ENCODE data around the gene CYP26B1.

- TF ChIP-seq CTCF (IDR thresholded peaks at IDR 0.05) (no peak), POLR2A (IDR thresholded peaks at IDR 0.05) (no peak), POLR2AphosphoS5 (IDR thresholded peaks at IDR 0.05) (no peak)
Measured at GRCh38 chr2:72156872-72157271, 9.2 kb upstream of the CYP26B1 start.

Data from prostate gland (tissue), 2 donors.